Upper lobe of right lung (tissue), 1 donor: ENCODE measurements around the gene PTN. TPM values are rescaled to one million over a fixed set of nuclear protein-coding genes. Genes with fewer than 3 reads are reported as not detected.

Source experiments
- ATAC-seq: fragments of 200-7000 bp; cut with Tn5 transposase; one replicate; pipeline ENCODE4 v1.9.1; 2020; ENCODE audit warnings: mild to moderate bottlenecking, moderate library complexity
- DNase-seq: peaks from one replicate; pipeline ENCODE4 v3.0.0-alpha.2; 2020
- H3K27ac ChIP-seq: fragments of 200-600 bp; one replicate; pipeline ENCODE4 v1.8.0; 2022
- H3K27me3 ChIP-seq: fragments of 200-600 bp; one replicate; pipeline ENCODE4 v1.8.0; 2022; ENCODE audit warnings: mild to moderate bottlenecking
- H3K36me3 ChIP-seq: fragments of 200-600 bp; one replicate; pipeline ENCODE4 v1.8.0; 2022
- H3K4me1 ChIP-seq: fragments of 200-600 bp; one replicate; pipeline ENCODE4 v1.8.0; 2022
- H3K4me3 ChIP-seq: fragments of 200-600 bp; one replicate; pipeline ENCODE4 v1.8.0; 2022; ENCODE audit warnings: mild to moderate bottlenecking
- H3K9me3 ChIP-seq: fragments of 200-600 bp; one replicate; pipeline ENCODE4 v1.8.0; 2022
- intact Hi-C: fragments of 100-400 bp; cut with DNase I; formaldehyde crosslinking; loops from one replicate; pipeline ENCODE4 v1.11.0; 2022
- total RNA-seq: library from RNA; stranded (reverse); fragmentation: NEBNext Ultra II Directional; extraction: Animal tissue kit (Norgen Biotek cat#: 25700); gene quantifications from one replicate; pipeline ENCODE4 v1.2.1, GENCODE V29; 2021
- TF ChIP-seq, protein P1 (sequence below): fragments of 200-600 bp; IDR thresholded peaks from one replicate; pipeline ENCODE4 v1.8.0; 2022; ENCODE audit warnings: antibody characterized with exemption
- donor health status: DM: no; HTN: yes; CAD: no; lungs with severe emphysema.

Gene PTN
- total RNA-seq, 1 donor from 2014 or later = 5.4 TPM

DNA sequence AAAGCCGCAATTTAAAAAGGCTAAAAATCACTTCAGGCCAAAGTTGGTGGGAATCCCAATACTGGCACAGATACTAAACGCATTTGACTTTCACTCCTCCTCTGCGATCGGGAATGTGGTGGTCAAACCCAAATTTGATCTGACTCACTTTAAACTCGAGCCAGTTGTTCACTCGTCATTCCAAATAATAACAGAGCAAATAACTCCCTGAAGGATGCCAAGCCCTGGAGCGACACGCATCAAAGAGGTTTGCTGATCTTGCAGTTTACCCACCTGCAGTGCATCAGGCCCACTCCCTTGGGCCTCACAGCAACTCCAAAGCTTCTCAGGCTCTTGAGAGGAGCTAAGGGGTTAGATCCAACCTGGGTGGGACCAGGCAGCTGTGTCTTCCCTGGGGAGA lies 12.2 kb downstream of the PTN start:
- DNase-seq = no peak
- no peak overlapping the region for H3K27ac ChIP-seq
- no peaks in the 10 kb centered on the region for H3K27me3 ChIP-seq
- no peaks in the 10 kb centered on the region for H3K9me3 ChIP-seq
- H3K36me3 ChIP-seq = no peaks in the 10 kb centered on the region
- no peak overlapping the region for H3K4me3 ChIP-seq
- intact Hi-C loops = no loop called here
- TF ChIP-seq, protein P1, sequence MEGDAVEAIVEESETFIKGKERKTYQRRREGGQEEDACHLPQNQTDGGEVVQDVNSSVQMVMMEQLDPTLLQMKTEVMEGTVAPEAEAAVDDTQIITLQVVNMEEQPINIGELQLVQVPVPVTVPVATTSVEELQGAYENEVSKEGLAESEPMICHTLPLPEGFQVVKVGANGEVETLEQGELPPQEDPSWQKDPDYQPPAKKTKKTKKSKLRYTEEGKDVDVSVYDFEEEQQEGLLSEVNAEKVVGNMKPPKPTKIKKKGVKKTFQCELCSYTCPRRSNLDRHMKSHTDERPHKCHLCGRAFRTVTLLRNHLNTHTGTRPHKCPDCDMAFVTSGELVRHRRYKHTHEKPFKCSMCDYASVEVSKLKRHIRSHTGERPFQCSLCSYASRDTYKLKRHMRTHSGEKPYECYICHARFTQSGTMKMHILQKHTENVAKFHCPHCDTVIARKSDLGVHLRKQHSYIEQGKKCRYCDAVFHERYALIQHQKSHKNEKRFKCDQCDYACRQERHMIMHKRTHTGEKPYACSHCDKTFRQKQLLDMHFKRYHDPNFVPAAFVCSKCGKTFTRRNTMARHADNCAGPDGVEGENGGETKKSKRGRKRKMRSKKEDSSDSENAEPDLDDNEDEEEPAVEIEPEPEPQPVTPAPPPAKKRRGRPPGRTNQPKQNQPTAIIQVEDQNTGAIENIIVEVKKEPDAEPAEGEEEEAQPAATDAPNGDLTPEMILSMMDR = no peak
- H3K4me1 ChIP-seq = no peaks in the 10 kb centered on the region
- ATAC-seq = no peak

DNA sequence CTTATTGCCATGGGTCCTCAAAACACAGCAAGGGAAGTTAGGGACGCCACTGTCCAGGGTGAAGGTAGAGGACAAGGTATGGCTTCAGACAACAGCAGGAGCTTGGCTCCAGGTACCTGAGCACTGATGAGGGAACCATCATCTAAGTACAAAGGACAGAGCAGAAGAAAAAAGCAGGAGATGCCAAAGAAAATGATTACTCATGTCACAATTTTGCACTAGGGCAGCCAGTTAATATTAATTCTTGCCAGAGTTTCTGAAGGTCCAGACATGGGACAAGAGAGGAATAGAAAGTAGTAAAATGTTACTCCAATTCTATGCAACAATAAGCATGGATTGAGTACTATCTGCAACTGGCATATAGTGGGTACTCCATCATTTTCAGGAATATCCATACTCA lies 14.1 kb downstream of the PTN start:
- TF ChIP-seq, protein P1 = no peak
- ATAC-seq = no peak
- H3K27me3 ChIP-seq = no peaks in the 10 kb centered on the region
- no peaks in the 10 kb centered on the region for H3K36me3 ChIP-seq
- H3K27ac ChIP-seq = no peak overlapping the region
- DNase-seq = no peak
- no peaks in the 10 kb centered on the region for H3K9me3 ChIP-seq
- intact Hi-C loops = no loop called here
- H3K4me3 ChIP-seq = no peak overlapping the region
- no peaks in the 10 kb centered on the region for H3K4me1 ChIP-seq

DNA sequence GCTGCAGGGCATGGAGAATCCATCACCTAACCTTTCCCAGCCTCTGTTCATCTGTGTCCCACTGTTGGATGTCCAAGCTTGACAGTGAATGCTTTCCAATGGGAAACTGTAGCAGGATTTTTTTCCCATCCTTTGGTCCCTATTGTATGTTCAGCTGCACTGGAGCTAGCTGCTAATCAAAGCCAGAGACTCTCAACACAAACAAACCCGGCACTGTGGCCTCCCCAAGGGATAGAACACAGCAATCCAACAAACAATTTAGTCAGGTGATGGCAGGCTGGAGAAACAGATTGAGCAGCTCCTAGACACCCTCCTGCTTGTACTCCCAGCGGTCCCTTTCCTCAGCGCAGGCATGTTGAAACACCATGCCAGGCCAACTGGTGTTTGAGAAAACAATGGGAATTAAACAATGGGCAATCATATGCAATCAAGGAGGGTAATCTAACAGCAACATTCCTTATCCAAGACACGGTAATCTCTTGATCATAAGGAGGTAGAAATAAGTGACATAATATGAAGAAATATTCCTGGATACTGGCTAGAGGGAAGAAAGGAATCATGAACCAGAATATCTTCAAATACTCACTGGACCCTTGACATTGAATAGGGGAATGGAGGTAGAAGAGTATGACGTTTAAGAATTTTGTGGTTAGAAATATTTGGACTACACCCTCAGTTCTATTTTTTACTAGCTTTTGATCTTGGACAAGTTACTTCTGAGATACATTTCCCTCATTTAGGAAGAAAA lies 15.0 kb downstream of the PTN start:
- Histone ChIP-seq H3K36me3 (no peaks in the 10 kb centered on the region), H3K4me3 (no peak overlapping the region), H3K9me3 (no peaks in the 10 kb centered on the region), H3K27me3 (no peaks in the 10 kb centered on the region), H3K27ac (no peak overlapping the region), H3K4me1 (no peaks in the 10 kb centered on the region)
- ATAC-seq (no peak), DNase-seq (no peak)
- TF ChIP-seq, protein P1 = no peak
- intact Hi-C loops = no loop called here

DNA sequence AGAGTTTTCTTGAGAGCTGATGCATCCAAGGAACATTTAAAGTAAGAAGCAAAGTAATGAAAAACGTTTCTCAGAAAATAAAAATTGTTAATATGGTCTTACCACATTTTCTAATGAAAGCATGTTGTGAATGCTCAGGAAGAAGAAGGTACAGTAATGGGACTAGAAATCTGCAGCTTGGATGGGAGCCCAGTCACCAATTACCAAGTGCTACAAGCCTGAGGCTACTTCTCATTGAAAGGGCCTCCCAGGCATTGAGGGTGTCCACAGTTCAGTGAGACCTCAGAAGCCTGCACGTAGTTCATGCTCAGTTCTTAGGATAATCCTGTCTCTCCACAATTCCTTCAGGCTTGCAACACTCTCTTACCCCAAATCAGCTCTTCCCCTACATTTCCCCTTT lies 17.6 kb downstream of the PTN start:
- intact Hi-C loops = no loop called here
- no peaks in the 10 kb centered on the region for H3K36me3 ChIP-seq
- DNase-seq (no peak), ATAC-seq (no peak)
- H3K27ac ChIP-seq = no peak overlapping the region
- no peaks in the 10 kb centered on the region for H3K9me3 ChIP-seq
- H3K4me1 ChIP-seq = no peaks in the 10 kb centered on the region
- TF ChIP-seq, protein P1 = no peak
- H3K4me3 ChIP-seq = no peak overlapping the region
- H3K27me3 ChIP-seq = no peaks in the 10 kb centered on the region

DNA sequence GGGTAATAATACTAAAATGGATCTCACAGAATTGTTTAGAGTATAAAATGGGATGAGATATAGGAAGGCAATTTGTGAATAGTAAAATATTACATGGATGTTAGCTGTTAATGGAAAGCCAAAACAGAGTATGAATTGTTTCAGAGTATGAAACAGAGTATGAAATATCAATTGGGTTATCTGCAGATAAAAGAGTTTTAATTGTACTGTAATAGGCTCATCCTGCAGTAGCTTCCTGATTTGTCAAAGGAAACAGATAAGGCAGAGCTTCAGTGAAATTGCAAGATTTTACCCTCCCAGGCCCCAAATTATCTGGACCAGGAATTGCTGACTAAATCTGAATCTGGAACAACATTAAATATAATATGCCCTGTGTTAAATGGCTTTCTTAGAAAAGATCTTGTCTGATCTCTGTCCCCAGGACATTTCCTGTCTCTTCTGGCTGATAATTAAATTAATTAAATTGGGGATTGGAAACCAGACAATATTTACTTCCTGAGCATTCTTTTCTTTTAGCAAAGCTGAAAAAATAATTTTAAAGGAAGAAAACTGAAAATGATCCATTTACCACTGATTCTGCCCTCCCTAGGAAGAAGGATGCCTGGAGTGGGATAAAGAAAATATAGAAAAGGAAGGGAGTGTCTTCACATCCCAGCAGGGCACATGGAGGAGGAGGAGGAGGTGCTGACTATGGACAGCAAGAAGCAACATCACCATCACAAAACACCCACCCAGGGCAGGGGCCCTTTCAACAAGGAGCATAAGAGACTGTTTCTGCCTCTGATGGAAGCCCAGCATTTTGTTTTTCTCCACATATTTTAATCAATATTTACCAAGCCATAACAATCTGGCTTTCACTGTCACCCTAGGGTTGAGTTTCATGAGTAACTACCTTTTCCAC lies 18.5 kb downstream of the PTN start:
- intact Hi-C loops = no loop called here
- H3K36me3 ChIP-seq = no peaks in the 10 kb centered on the region
- no peaks in the 10 kb centered on the region for H3K4me1 ChIP-seq
- TF ChIP-seq, protein P1 = no peak
- DNase-seq (no peak), ATAC-seq (no peak)
- no peaks in the 10 kb centered on the region for H3K27me3 ChIP-seq
- no peaks in the 10 kb centered on the region for H3K9me3 ChIP-seq
- no peak overlapping the region for H3K27ac ChIP-seq
- H3K4me3 ChIP-seq = no peak overlapping the region
